Naive thymus-derived CD4-positive, alpha-beta T cell (primary cell): Measurements from ENCODE around the gene NFX1. TPM values are rescaled to one million over a fixed set of nuclear protein-coding genes. Genes with fewer than 3 reads are reported as not detected.
"Not testable (repeated sequence)": the region's sequence is repeated elsewhere in the genome, so short reads cannot be mapped to it uniquely, and the experiment has no call there.

Experiments
- ATAC-seq: fragments of 150-1000 bp; cut with Tn5 transposase; 2 replicates; pipeline ENCODE4 v1.10.0; 2021; ENCODE audit warnings: mild to moderate bottlenecking, moderate library complexity
- CTCF ChIA-PET: fragments of 350-600 bp; sonication (Branson Sonifier 250); formaldehyde crosslinking; loops from one replicate; lab custom pipeline; 2021; ENCODE audit warnings: antibody characterized with exemption; lab: Charles Lee
- POLR2A ChIA-PET: fragments of 350-600 bp; sonication (Branson Sonifier 250); formaldehyde crosslinking; loops from one replicate; lab custom pipeline; 2021; ENCODE audit warnings: antibody characterized with exemption, inconsistent platforms; lab: Charles Lee
- DNase-seq, 9 donors: peaks; one replicate each; pipeline versions ENCODE4 v3.0.0 to v3.0.0-alpha.2; 2020 to 2022; ENCODE audit warnings: mixed read lengths in 1 of 9
- H3K27ac ChIP-seq: one replicate; pipeline ENCODE4 v1.7.0; 2013; ENCODE audit warnings: mild to moderate bottlenecking, low read depth, low read length, moderate library complexity
- H3K27me3 ChIP-seq, 2 donors: one replicate each; pipeline ENCODE4 v1.7.0; 2013; ENCODE audit warnings: low read length in 2 of 2, mild to moderate bottlenecking in 2 of 2, moderate library complexity in 2 of 2; ENCODE audit not compliant: control insufficient read depth in 2 of 2, insufficient read depth in 2 of 2
- H3K36me3 ChIP-seq, 3 experiments: 1 replicate in 2 of 3; 2 replicates in 1 of 3; pipeline ENCODE4 v1.7.0; 2013; ENCODE audit warnings: low read length in 3 of 3, mild to moderate bottlenecking in 3 of 3, moderate library complexity in 1 of 3; ENCODE audit not compliant: insufficient read depth in 3 of 3, control insufficient read depth in 2 of 3
- H3K4me1 ChIP-seq, 2 donors: one replicate each; pipeline ENCODE4 v1.7.0; 2013; ENCODE audit warnings: low read length in 2 of 2, mild to moderate bottlenecking in 2 of 2, moderate library complexity in 1 of 2; ENCODE audit not compliant: control insufficient read depth in 2 of 2, insufficient read depth in 2 of 2
- H3K4me3 ChIP-seq: 2 replicates; pipeline ENCODE4 v1.7.0; 2013; ENCODE audit warnings: mild to moderate bottlenecking, low read length
- H3K9me3 ChIP-seq, 3 experiments: 1 replicate in 2 of 3; 2 replicates in 1 of 3; pipeline ENCODE4 v1.7.0; 2013; ENCODE audit warnings: low read length in 3 of 3; ENCODE audit not compliant: control insufficient read depth in 2 of 3
- H3K27ac Mint-ChIP-seq, 9 donors: one replicate each; pipeline ENCODE4 v1.8.0; 2020 to 2022; ENCODE audit warnings: mixed read lengths in 9 of 9, mild to moderate bottlenecking in 8 of 9, moderate library complexity in 5 of 9, inconsistent platforms in 2 of 9
- H3K27me3 Mint-ChIP-seq, 5 donors: one replicate each; pipeline ENCODE4 v1.8.0; 2021 to 2022; ENCODE audit warnings: mixed read lengths in 5 of 5, mild to moderate bottlenecking in 1 of 5
- H3K36me3 Mint-ChIP-seq, 5 donors: one replicate each; pipeline ENCODE4 v1.8.0; 2020 to 2022; ENCODE audit warnings: mixed read lengths in 5 of 5, mild to moderate bottlenecking in 3 of 5, inconsistent platforms in 1 of 5
- H3K4me1 Mint-ChIP-seq, 7 donors: one replicate each; pipeline ENCODE4 v1.8.0; 2020 to 2022; ENCODE audit warnings: mixed read lengths in 7 of 7, mild to moderate bottlenecking in 3 of 7, inconsistent platforms in 1 of 7
- H3K4me3 Mint-ChIP-seq, 10 donors: one replicate each; pipeline ENCODE4 v1.8.0; 2020 to 2022; ENCODE audit warnings: mild to moderate bottlenecking in 10 of 10, mixed read lengths in 10 of 10, moderate library complexity in 6 of 10, inconsistent platforms in 2 of 10
- H3K9me3 Mint-ChIP-seq, 11 donors: one replicate each; pipeline ENCODE4 v1.8.0; 2020 to 2022; ENCODE audit warnings: mixed read lengths in 11 of 11, mild to moderate bottlenecking in 4 of 11, inconsistent platforms in 1 of 11, moderate library complexity in 1 of 11
- intact Hi-C, 2 donors: fragments of 100-400 bp; cut with micrococcal nuclease; formaldehyde crosslinking; loops; one replicate each; pipeline ENCODE4 v1.15.1; 2023
- polyA plus RNA-seq, 2 donors: library from polyadenylated mRNA; unstranded; fragments of 300-500 nt; fragmentation: Illumina TruSeq; gene quantifications; one replicate each; pipeline ENCODE4 v1.2.3, GENCODE V29; 2021
- total RNA-seq, 6 experiments: library from RNA in 5 of 6; stranded (reverse) in 5 of 6; gene quantifications; 1 replicate in 5 of 6; 2 replicates in 1 of 6; pipeline ENCODE4 v1.2.3 and lab custom pipeline; 2021 to 2026

The NFX1 gene
- total and polyA plus RNA-seq, 7 experiments from 2014 or later, result 30.1 to 65.4 (median 43.6) TPM

GRCh38 chr9:33329979-33330378 is 39.7 kb downstream of the NFX1 start:
- POLR2A ChIA-PET, result no interaction called here
- H3K36me3 ChIP-seq, result peaks cover 0 to 68% (median 8%) of the 10 kb centered on the region in 3 experiments
- H3K27me3 ChIP-seq, result no peaks in the 10 kb centered on the region
- Mint-ChIP-seq H3K4me3 (no peak overlapping the region), H3K27me3 (no peaks in the 10 kb centered on the region), H3K36me3 (peaks cover 15 to 65% (median 47%) of the 10 kb centered on the region in 5 donors), H3K27ac (no peak overlapping the region), H3K9me3 (no peaks in the 10 kb centered on the region), H3K4me1 (no peaks in the 10 kb centered on the region)
- no peaks in the 10 kb centered on the region for H3K4me1 ChIP-seq
- DNase-seq, result no peak
- CTCF ChIA-PET, result no interaction called here
- H3K27ac ChIP-seq, result no peak overlapping the region
- ATAC-seq, result no peak
- intact Hi-C loops, result loop anchor here in 1 of 2 donors (5.0 kb wide), 1 partner anchor 43 kb away; no protein-coding TSS in a partner anchor
- no peak overlapping the region for H3K4me3 ChIP-seq
- H3K9me3 ChIP-seq, result no peaks in the 10 kb centered on the region

DNA sequence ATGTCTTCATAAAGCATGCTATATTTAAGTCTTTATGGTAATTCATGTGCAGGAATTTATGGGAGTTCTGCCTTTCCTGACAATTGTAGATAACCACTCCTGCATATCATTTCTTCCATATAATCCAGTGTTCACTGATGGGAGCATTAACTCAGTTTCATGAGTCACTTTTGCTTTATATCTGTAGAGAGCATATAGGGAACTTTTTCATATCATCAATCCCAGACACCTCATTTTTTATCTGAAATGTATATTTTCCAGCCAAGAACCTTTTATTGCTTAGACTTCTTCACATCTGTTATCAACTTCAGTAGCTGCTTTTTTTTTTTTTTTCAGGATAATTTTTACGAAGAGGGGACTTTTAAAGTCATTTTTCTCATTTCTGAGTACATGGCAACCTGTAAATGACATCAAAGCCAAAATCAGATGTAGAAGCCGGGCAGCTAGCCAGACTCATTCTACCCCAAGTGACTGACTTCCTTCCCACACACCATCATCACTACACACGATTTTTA is 41.1 kb downstream of the NFX1 start:
- POLR2A ChIA-PET, result no interaction called here
- no peak for DNase-seq
- H3K4me3 ChIP-seq, result no peak overlapping the region
- Mint-ChIP-seq H3K36me3 (peaks cover 15 to 65% (median 50%) of the 10 kb centered on the region in 5 donors), H3K27me3 (no peaks in the 10 kb centered on the region), H3K9me3 (peaks cover 0 to 1% (median 0%) of the 10 kb centered on the region in 11 donors), H3K4me1 (no peaks in the 10 kb centered on the region), H3K4me3 (no peak overlapping the region), H3K27ac (peak overlapping the region in 1 of 9 donors; percentile 60)
- ATAC-seq, result no peak
- H3K27me3 ChIP-seq, result no peaks in the 10 kb centered on the region
- no peaks in the 10 kb centered on the region for H3K4me1 ChIP-seq
- H3K36me3 ChIP-seq, result peaks cover 0 to 70% (median 8%) of the 10 kb centered on the region in 3 experiments
- intact Hi-C loops, result loop anchor here in 1 of 2 donors (5.0 kb wide), 1 partner anchor 44 kb away; no protein-coding TSS in a partner anchor
- no peak overlapping the region for H3K27ac ChIP-seq
- H3K9me3 ChIP-seq, result no peaks in the 10 kb centered on the region
- CTCF ChIA-PET, result interaction anchor here (0.7 kb wide), 1 partner anchor 13 kb away, joined by 3 read pairs; no protein-coding TSS in a partner anchor

DNA sequence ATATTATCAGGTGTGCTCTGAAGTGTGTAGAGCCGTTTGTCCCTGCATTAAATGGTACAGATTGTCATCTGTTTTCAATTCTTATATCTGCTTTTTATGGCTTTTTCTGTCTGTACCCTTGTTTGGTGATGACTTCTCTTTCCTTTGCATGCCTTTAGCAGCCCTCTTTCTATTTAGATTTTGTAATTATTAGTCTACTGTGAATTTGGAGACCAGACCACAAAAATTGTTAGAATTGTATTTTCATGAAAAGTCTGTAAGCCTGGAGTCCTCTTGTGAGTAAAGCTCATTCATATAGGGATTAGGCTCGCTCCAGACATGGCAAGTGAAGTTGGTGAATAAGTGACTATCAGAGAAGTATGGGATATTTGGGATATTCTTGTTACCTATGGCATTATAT is 41.7 kb downstream of the NFX1 start:
- ChIA-PET CTCF (no interaction called here), POLR2A (no interaction called here)
- intact Hi-C loops, result loop anchor here in 1 of 2 donors (5.0 kb wide), 1 partner anchor 45 kb away; no protein-coding TSS in a partner anchor
- no peak for ATAC-seq
- Histone ChIP-seq H3K36me3 (peaks cover 0 to 72% (median 8%) of the 10 kb centered on the region in 3 experiments), H3K27me3 (no peaks in the 10 kb centered on the region), H3K27ac (no peak overlapping the region), H3K9me3 (no peaks in the 10 kb centered on the region), H3K4me1 (no peaks in the 10 kb centered on the region), H3K4me3 (no peak overlapping the region)
- no peaks in the 10 kb centered on the region for H3K27me3 Mint-ChIP-seq
- no peak overlapping the region for H3K4me3 Mint-ChIP-seq
- H3K27ac Mint-ChIP-seq, result peak overlapping the region in 2 of 9 donors; percentile 46 to 60
- peaks cover 15 to 67% (median 52%) of the 10 kb centered on the region in 5 donors for H3K36me3 Mint-ChIP-seq
- H3K4me1 Mint-ChIP-seq, result no peaks in the 10 kb centered on the region
- DNase-seq, result no peak
- peaks cover 0 to 1% (median 0%) of the 10 kb centered on the region in 11 donors for H3K9me3 Mint-ChIP-seq

DNA sequence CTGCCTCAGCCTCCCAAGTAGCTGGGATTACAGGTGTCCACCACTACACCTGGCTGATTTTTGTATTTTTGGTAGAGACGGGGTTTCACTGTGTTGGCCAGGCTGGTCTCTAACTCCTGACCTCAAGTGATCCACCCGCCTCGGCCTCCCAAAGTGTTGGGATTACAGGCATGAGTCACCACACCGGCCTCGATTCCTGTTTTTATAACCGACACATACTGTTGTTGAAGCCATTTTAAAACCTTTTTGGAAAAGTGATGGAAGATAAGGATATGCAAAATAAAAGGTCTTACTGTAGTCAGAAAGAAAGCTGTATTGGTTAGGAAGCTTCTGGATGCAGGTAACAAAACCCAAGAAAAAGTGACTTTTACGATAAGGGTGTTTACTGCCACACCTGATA is 42.6 kb downstream of the NFX1 start:
- H3K4me3 Mint-ChIP-seq, H3K9me3 ChIP-seq, DNase-seq, H3K4me1 ChIP-seq, H3K9me3 Mint-ChIP-seq, ATAC-seq, H3K27ac Mint-ChIP-seq, H3K27me3 Mint-ChIP-seq, H3K4me1 Mint-ChIP-seq, H3K27ac ChIP-seq, H3K27me3 ChIP-seq, POLR2A ChIA-PET, H3K4me3 ChIP-seq: not testable (repeated sequence)
- CTCF ChIA-PET, result interaction anchor here (0.8 kb wide), 1 partner anchor 43 kb away, joined by 4 read pairs; no protein-coding TSS in a partner anchor
- H3K36me3 ChIP-seq, result peaks cover 0 to 75% (median 8%) of the 10 kb centered on the region in 3 experiments
- intact Hi-C loops, result loop anchor here in 1 of 2 donors (5.0 kb wide), 1 partner anchor 46 kb away; no protein-coding TSS in a partner anchor
- peaks cover 15 to 73% (median 56%) of the 10 kb centered on the region in 5 donors for H3K36me3 Mint-ChIP-seq

GRCh38 chr9:33340186-33340585 is 49.9 kb downstream of the NFX1 start:
- H3K9me3 ChIP-seq, result peaks cover 0 to 11% (median 0%) of the 10 kb centered on the region in 3 experiments
- Mint-ChIP-seq H3K9me3 (peaks cover 4 to 27% (median 10%) of the 10 kb centered on the region in 11 donors), H3K27me3 (no peaks in the 10 kb centered on the region), H3K27ac (peak overlapping the region in 2 of 9 donors; percentile 30 to 78), H3K4me1 (peaks cover 0 to 18% (median 0%) of the 10 kb centered on the region in 7 donors), H3K4me3 (no peak overlapping the region), H3K36me3 (peaks cover 30 to 62% (median 51%) of the 10 kb centered on the region in 5 donors)
- H3K4me3 ChIP-seq, result no peak overlapping the region
- POLR2A ChIA-PET, result no interaction called here
- DNase-seq (no peak), ATAC-seq (no peak)
- no peaks in the 10 kb centered on the region for H3K4me1 ChIP-seq
- peaks cover 4 to 74% (median 11%) of the 10 kb centered on the region in 3 experiments for H3K36me3 ChIP-seq
- CTCF ChIA-PET, result no interaction called here
- intact Hi-C loops, result loop anchor here in 1 of 2 donors (5.0 kb wide), 1 partner anchor 53 kb away; no protein-coding TSS in a partner anchor
- no peak overlapping the region for H3K27ac ChIP-seq
- H3K27me3 ChIP-seq, result no peaks in the 10 kb centered on the region

GRCh38 chr9:33341182-33341581 is 50.9 kb downstream of the NFX1 start:
- peaks cover 30 to 60% (median 48%) of the 10 kb centered on the region in 5 donors for H3K36me3 Mint-ChIP-seq
- Histone ChIP-seq H3K27ac (no peak overlapping the region), H3K4me3 (no peak overlapping the region), H3K27me3 (no peaks in the 10 kb centered on the region), H3K36me3 (peaks cover 12 to 82% (median 15%) of the 10 kb centered on the region in 3 experiments), H3K4me1 (no peaks in the 10 kb centered on the region), H3K9me3 (peaks cover 0 to 11% (median 0%) of the 10 kb centered on the region in 3 experiments)
- H3K4me3 Mint-ChIP-seq, result no peak overlapping the region
- ATAC-seq, result no peak
- ChIA-PET CTCF (no interaction called here), POLR2A (no interaction called here)
- no peaks in the 10 kb centered on the region for H3K27me3 Mint-ChIP-seq
- intact Hi-C loops, result loop anchor here in 1 of 2 donors (5.0 kb wide), 1 partner anchor 54 kb away; no protein-coding TSS in a partner anchor
- peak overlapping the region in 4 of 9 donors; percentile 30 to 78 (median 52) for H3K27ac Mint-ChIP-seq
- peaks cover 4 to 27% (median 10%) of the 10 kb centered on the region in 11 donors for H3K9me3 Mint-ChIP-seq
- no peak for DNase-seq
- peaks cover 0 to 18% (median 0%) of the 10 kb centered on the region in 7 donors for H3K4me1 Mint-ChIP-seq
